ENCODE data around the gene ABCC1.
"Not testable (repeated sequence)": the region's sequence is repeated elsewhere in the genome, so short reads cannot be mapped to it uniquely, and the experiment has no call there.

ABCC1 gene

GRCh38 chr16:15967655-15968315 lies 18.4 kb downstream of the ABCC1 start:
- no peak for DNase-seq

GRCh38 chr16:15970202-15970601 lies 20.8 kb downstream of the ABCC1 start:
- DNase-seq, result no peak

- no peak for DNase-seq
Measured at GRCh38 chr16:15970743-15971439, 21.5 kb downstream of the ABCC1 start.

- no peak for DNase-seq
Measured at GRCh38 chr16:15971440-15971815, 22.0 kb downstream of the ABCC1 start.

GRCh38 chr16:15972046-15972868 lies 22.8 kb downstream of the ABCC1 start:
- DNase-seq, result no peak

- no peak for DNase-seq
Measured at GRCh38 chr16:15973421-15973820, 24.0 kb downstream of the ABCC1 start.

- no peak for DNase-seq
Measured at GRCh38 chr16:15974057-15974456, 24.6 kb downstream of the ABCC1 start.

GRCh38 chr16:15975172-15975571 lies 25.8 kb downstream of the ABCC1 start:
- DNase-seq, result no peak

- no peak for DNase-seq
Measured at GRCh38 chr16:15976225-15976812, 26.9 kb downstream of the ABCC1 start.

- no peak for DNase-seq
Measured at GRCh38 chr16:15976929-15977637, 27.7 kb downstream of the ABCC1 start.

- DNase-seq, result no peak
Measured at GRCh38 chr16:15979801-15980200, 30.4 kb downstream of the ABCC1 start.

- DNase-seq, result no peak
Measured at GRCh38 chr16:15980329-15980728, 30.9 kb downstream of the ABCC1 start.

GRCh38 chr16:15981382-15981781 lies 32.0 kb downstream of the ABCC1 start:
- no peak for DNase-seq

- DNase-seq, result not testable (repeated sequence)
Measured at GRCh38 chr16:15982194-15982915, 32.9 kb downstream of the ABCC1 start.

- no peak for DNase-seq
Measured at GRCh38 chr16:15983898-15984297, 34.5 kb downstream of the ABCC1 start.

GRCh38 chr16:15985144-15985543 lies 35.7 kb downstream of the ABCC1 start:
- DNase-seq, result no peak

- no peak for DNase-seq
Measured at GRCh38 chr16:15986261-15986660, 36.8 kb downstream of the ABCC1 start.

GRCh38 chr16:15988268-15989013 lies 39.0 kb downstream of the ABCC1 start:
- DNase-seq, result no peak

- DNase-seq, result no peak
Measured at GRCh38 chr16:15990902-15991301, 41.5 kb downstream of the ABCC1 start.

- DNase-seq, result no peak
Measured at GRCh38 chr16:15993128-15993527, 43.7 kb downstream of the ABCC1 start.

- DNase-seq, result no peak
Measured at GRCh38 chr16:15993541-15993940, 44.1 kb downstream of the ABCC1 start.
